Neural progenitor cell (in vitro differentiated cells): ENCODE data around the gene ADCY2.

Experiments used
- CTCF ChIP-seq: fragments of 200-600 bp; sonication (generic); IDR thresholded peaks from 2 replicates; pipeline ENCODE4 v1.5.1; 2017; ENCODE audit warnings: antibody characterized with exemption, mild to moderate bottlenecking
- EZH2 ChIP-seq: fragments of 200-600 bp; sonication (generic); IDR thresholded peaks from 2 replicates; pipeline ENCODE4 v1.6.1; 2017; ENCODE audit warnings: antibody characterized with exemption, mild to moderate bottlenecking, moderate library complexity

- TF ChIP-seq CTCF: no peak
- TF ChIP-seq EZH2: no peak
Observed at GRCh38 chr5:7705261-7705660, 309.3 kb downstream of the ADCY2 start.
